CD14-positive monocyte (primary cell): ENCODE measurements around the gene DOCK8. TPM values are rescaled to one million over a fixed set of nuclear protein-coding genes. Genes with fewer than 3 reads are reported as not detected.
A peak's percentile ranks its signal among the peaks of the same experiment; 100 is the strongest.

ENCODE experiments used
- DNase-seq, 3 donors: peaks; one replicate each; pipeline ENCODE4 v3.0.0-alpha.2; 2011 to 2022
- H2AFZ ChIP-seq: 2 replicates; pipeline ENCODE4 v1.6.0; 2012; ENCODE audit warnings: mild to moderate bottlenecking, low read depth, low read length, inconsistent platforms; ENCODE audit not compliant: insufficient read depth, poor library complexity, severe bottlenecking
- H3K27ac ChIP-seq, 2 donors: 1 replicate in 1 of 2; 2 replicates in 1 of 2; pipeline ENCODE4 v1.5.1; 2012 to 2013; ENCODE audit warnings: low read length in 2 of 2, control low read depth in 1 of 2, inconsistent platforms in 1 of 2, low read depth in 1 of 2, mild to moderate bottlenecking in 1 of 2
- H3K27me3 ChIP-seq, 2 donors: one replicate each; pipeline versions ENCODE4 v1.6.0 to v1.6.1; 2011 to 2013; ENCODE audit warnings: low read length in 2 of 2; ENCODE audit not compliant: control insufficient read depth in 2 of 2, insufficient read depth in 2 of 2
- H3K36me3 ChIP-seq, 2 donors: replicated peaks in 1 of 2; 1 replicate in 1 of 2; 2 replicates in 1 of 2; pipeline versions ENCODE4 v1.5.1 to v1.6.1; 2012 to 2013; ENCODE audit warnings: low read length in 2 of 2, control low read depth in 1 of 2, inconsistent platforms in 1 of 2, mild to moderate bottlenecking in 1 of 2; ENCODE audit not compliant: insufficient read depth in 2 of 2, control insufficient read depth in 1 of 2
- H3K4me1 ChIP-seq, 2 donors: 1 replicate in 1 of 2; 2 replicates in 1 of 2; pipeline versions ENCODE4 v1.5.1 to v1.6.1; 2012 to 2013; ENCODE audit warnings: low read length in 2 of 2, control low read depth in 1 of 2, inconsistent platforms in 1 of 2, mild to moderate bottlenecking in 1 of 2, moderate library complexity in 1 of 2; ENCODE audit not compliant: insufficient read depth in 2 of 2, control insufficient read depth in 1 of 2
- H3K4me2 ChIP-seq: replicated peaks from 2 replicates; pipeline ENCODE3; 2012; ENCODE audit warnings: low read length, moderate library complexity, mild to moderate bottlenecking; ENCODE audit not compliant: poor library complexity, severe bottlenecking; ENCODE audit errors: extremely low read depth
- H3K4me3 ChIP-seq, 3 experiments: fragments of 200-600 bp in 1 of 3; sonication (generic) in 1 of 3; replicated peaks in 1 of 3; 1 replicate in 2 of 3; 2 replicates in 1 of 3; pipeline ENCODE4 v1.5.1; 2011 to 2013; ENCODE audit warnings: low read length in 3 of 3, mild to moderate bottlenecking in 3 of 3, control low read depth in 2 of 3, low read depth in 2 of 3, inconsistent platforms in 1 of 3, moderate library complexity in 1 of 3
- H3K79me2 ChIP-seq: 2 replicates; pipeline ENCODE4 v1.6.0; 2012; ENCODE audit warnings: mild to moderate bottlenecking, control low read depth, inconsistent platforms, low read length, moderate library complexity; ENCODE audit not compliant: insufficient read depth
- H3K9ac ChIP-seq: 2 replicates; pipeline ENCODE4 v1.6.0; 2017; ENCODE audit warnings: low read length, mild to moderate bottlenecking; ENCODE audit not compliant: insufficient read depth, poor library complexity, severe bottlenecking
- H3K9me3 ChIP-seq, 2 donors: replicated peaks in 1 of 2; 1 replicate in 1 of 2; 2 replicates in 1 of 2; pipeline versions ENCODE4 v1.5.1 to v1.6.1; 2012 to 2013; ENCODE audit warnings: low read length in 2 of 2, control low read depth in 1 of 2; ENCODE audit not compliant: control insufficient read depth in 1 of 2, insufficient read depth in 1 of 2
- H4K20me1 ChIP-seq: 2 replicates; pipeline ENCODE4 v1.6.0; 2012; ENCODE audit warnings: mild to moderate bottlenecking, low read length, control low read depth, moderate library complexity; ENCODE audit not compliant: insufficient read depth
- H3K27ac Mint-ChIP-seq, 7 donors: one replicate each; pipeline ENCODE4 v1.8.0; 2020; ENCODE audit warnings: mild to moderate bottlenecking in 7 of 7, mixed read lengths in 7 of 7, moderate library complexity in 6 of 7, inconsistent platforms in 2 of 7
- H3K27me3 Mint-ChIP-seq, 3 donors: one replicate each; pipeline ENCODE4 v1.8.0; 2021 to 2022; ENCODE audit warnings: low read depth in 3 of 3, mild to moderate bottlenecking in 3 of 3, mixed read lengths in 3 of 3, moderate library complexity in 3 of 3, inconsistent platforms in 1 of 3
- H3K36me3 Mint-ChIP-seq, 2 donors: one replicate each; pipeline ENCODE4 v1.8.0; 2020; ENCODE audit warnings: mixed read lengths in 2 of 2, inconsistent platforms in 1 of 2, mild to moderate bottlenecking in 1 of 2
- H3K4me1 Mint-ChIP-seq: one replicate; pipeline ENCODE4 v1.8.0; 2020; ENCODE audit warnings: mild to moderate bottlenecking, mixed read lengths
- H3K4me3 Mint-ChIP-seq, 2 donors: one replicate each; pipeline ENCODE4 v1.8.0; 2020; ENCODE audit warnings: mild to moderate bottlenecking in 2 of 2, mixed read lengths in 2 of 2, moderate library complexity in 1 of 2
- H3K9me3 Mint-ChIP-seq, 7 donors: one replicate each; pipeline ENCODE4 v1.8.0; 2020 to 2022; ENCODE audit warnings: mixed read lengths in 7 of 7, mild to moderate bottlenecking in 6 of 7, moderate library complexity in 6 of 7, inconsistent platforms in 2 of 7
- WGBS: methylation state at CpG from one replicate; pipeline ENCODE4 v1.1.5; 2013; ENCODE audit warnings: missing lambda C conversion rate; ENCODE audit not compliant: insufficient coverage; 5-methylcytosine and 5-hydroxymethylcytosine counted together
- intact Hi-C, 2 donors: fragments of 100-400 bp; cut with micrococcal nuclease; formaldehyde crosslinking; loops; one replicate each; pipeline versions ENCODE4 v1.15.0 to v1.15.1; 2023
- polyA plus RNA-seq, 3 donors: library from polyadenylated mRNA; depleted of rRNA in 1 of 3; unstranded in 2 of 3; stranded (reverse) in 1 of 3; fragments of 300-500 nt in 2 of 3; fragments of >200 nt in 1 of 3; fragmentation: Illumina TruSeq in 2 of 3; gene quantifications; 1 replicate in 2 of 3; 2 replicates in 1 of 3; pipeline ENCODE4 v1.2.3, GENCODE V29; 2012 to 2021
- TF ChIP-seq, protein P1 (sequence below): fragments of 200-600 bp; IDR thresholded peaks from one replicate; pipeline ENCODE4 v1.8.0; 2022; ENCODE audit warnings: antibody characterized with exemption, mild to moderate bottlenecking

Gene DOCK8
- polyA plus RNA-seq, 3 donors = 46.8 to 100 (median 95.4) TPM

DNA sequence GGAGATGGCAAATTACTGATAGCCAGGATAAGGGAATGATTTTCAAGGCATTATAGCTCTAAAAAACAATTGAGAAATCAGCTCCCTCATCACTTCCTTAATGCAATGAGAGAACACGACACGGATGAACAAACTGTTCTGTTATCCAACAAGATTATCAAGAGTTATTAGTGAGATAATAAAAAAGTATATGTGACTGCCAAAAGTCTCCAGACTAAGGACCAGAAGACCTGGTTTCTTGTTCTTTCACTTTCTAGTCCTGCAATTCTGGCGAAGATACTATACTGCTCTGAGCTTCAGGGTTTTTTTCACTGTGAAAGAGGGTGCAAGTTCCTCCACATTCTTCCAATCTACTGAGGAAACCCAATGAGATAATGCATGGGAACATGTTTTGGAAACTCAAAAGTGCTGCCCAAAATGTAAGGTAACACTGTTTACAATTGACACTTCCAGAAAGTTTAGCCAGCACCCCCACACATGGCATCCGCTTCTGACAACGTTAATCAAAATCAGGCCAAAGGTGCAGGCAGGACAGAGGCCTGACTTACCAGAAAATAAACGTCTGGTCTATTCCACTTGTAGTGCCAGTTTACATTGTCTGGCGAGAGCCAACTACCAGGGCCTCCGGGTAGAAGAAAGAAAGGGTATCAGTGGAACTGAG lies 254.2 kb downstream of the DOCK8 start:
- Histone ChIP-seq H3K27me3 (no peaks in the 10 kb centered on the region), H3K27ac (peak overlapping the region in 1 of 2 donors; percentile 61), H3K36me3 (peaks cover 28 to 31% of the 10 kb centered on the region in 2 donors), H3K4me2 (peak overlapping the region; percentile 96), H3K4me3 (peak overlapping the region in 1 of 3 experiments; percentile 81), H3K79me2 (no peaks in the 10 kb centered on the region), H4K20me1 (peaks cover 25% of the 10 kb centered on the region), H3K9me3 (no peaks in the 10 kb centered on the region), H3K9ac (peak overlapping the region; percentile 58), H2AFZ (peak overlapping the region; percentile 79), H3K4me1 (peaks cover 27 to 30% of the 10 kb centered on the region in 2 donors)
- peaks cover 37% of the 10 kb centered on the region for H3K4me1 Mint-ChIP-seq
- TF ChIP-seq, protein P1, sequence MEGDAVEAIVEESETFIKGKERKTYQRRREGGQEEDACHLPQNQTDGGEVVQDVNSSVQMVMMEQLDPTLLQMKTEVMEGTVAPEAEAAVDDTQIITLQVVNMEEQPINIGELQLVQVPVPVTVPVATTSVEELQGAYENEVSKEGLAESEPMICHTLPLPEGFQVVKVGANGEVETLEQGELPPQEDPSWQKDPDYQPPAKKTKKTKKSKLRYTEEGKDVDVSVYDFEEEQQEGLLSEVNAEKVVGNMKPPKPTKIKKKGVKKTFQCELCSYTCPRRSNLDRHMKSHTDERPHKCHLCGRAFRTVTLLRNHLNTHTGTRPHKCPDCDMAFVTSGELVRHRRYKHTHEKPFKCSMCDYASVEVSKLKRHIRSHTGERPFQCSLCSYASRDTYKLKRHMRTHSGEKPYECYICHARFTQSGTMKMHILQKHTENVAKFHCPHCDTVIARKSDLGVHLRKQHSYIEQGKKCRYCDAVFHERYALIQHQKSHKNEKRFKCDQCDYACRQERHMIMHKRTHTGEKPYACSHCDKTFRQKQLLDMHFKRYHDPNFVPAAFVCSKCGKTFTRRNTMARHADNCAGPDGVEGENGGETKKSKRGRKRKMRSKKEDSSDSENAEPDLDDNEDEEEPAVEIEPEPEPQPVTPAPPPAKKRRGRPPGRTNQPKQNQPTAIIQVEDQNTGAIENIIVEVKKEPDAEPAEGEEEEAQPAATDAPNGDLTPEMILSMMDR = no peak
- peaks cover 25 to 32% of the 10 kb centered on the region in 2 donors for H3K36me3 Mint-ChIP-seq
- intact Hi-C loops = no loop called here
- peak overlapping the region; percentile 53 to 77 for H3K4me3 Mint-ChIP-seq
- H3K9me3 Mint-ChIP-seq = no peaks in the 10 kb centered on the region
- DNase-seq = peak in 1 of 3 donors; percentile 13
- H3K27me3 Mint-ChIP-seq = peaks cover 0 to 2% (median 1%) of the 10 kb centered on the region in 3 donors
- WGBS = 25% methylated on average over 2 of the region's 8 CpGs
- peak overlapping the region in 4 of 7 donors; percentile 10 to 50 (median 34) for H3K27ac Mint-ChIP-seq

DNA sequence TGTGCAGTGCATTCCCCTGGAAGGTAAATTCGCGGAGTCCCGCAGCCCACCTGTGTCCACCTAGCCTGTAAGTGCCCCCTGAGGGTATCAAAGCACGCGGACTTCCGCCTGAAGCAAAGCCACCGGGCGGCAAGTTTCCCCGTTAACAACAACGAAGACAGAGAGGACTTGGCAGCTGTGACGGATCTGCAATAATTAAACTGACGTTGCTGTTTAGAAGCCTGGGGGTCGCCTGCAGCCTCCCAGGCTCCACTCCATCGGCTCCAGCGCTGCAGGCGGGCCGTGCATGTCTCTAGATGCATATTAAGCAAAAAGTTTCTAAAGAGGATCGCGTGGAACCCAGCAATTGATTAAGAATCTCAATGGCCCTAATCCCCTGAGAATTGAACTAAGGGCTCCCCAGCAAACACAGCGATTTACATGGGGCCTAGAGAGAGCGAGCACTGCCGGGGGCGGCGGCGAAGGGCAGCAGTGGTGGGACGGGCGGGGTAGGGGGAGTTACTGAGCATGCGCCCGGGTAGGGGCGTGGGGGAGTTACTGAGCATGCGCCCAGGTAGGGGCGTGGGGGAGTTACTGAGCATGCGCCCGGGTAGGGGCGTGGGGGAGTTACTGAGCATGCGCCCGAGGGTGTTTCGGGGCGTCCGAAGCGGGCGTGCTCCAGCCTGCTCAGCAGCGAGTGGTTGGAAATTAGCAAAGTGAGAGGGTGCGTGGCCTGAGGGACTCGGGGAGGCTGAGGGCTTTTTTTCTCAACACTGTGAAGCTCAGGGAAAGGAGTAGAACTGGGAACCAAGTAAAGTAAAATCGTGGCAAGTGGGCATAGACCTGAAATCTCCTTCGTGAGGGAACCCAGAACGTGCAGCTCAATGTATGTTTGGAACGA lies 255.2 kb downstream of the DOCK8 start:
- Histone ChIP-seq H3K27me3 (no peaks in the 10 kb centered on the region), H3K9me3 (no peaks in the 10 kb centered on the region), H3K4me2 (peak overlapping the region; percentile 96), H4K20me1 (peaks cover 18% of the 10 kb centered on the region), H3K4me3 (peak overlapping the region; percentile 49 to 81 (median 77)), H3K79me2 (no peaks in the 10 kb centered on the region), H2AFZ (peak overlapping the region; percentile 79), H3K36me3 (peaks cover 18 to 21% of the 10 kb centered on the region in 2 donors), H3K9ac (peak overlapping the region; percentile 58), H3K4me1 (peaks cover 27 to 30% of the 10 kb centered on the region in 2 donors), H3K27ac (peak overlapping the region; percentile 27 to 61)
- Mint-ChIP-seq H3K36me3 (peaks cover 16 to 22% of the 10 kb centered on the region in 2 donors), H3K4me3 (peak overlapping the region; percentile 91 to 94), H3K27me3 (peaks cover 0 to 2% (median 1%) of the 10 kb centered on the region in 3 donors), H3K9me3 (no peaks in the 10 kb centered on the region), H3K4me1 (peaks cover 37% of the 10 kb centered on the region), H3K27ac (peak overlapping the region; percentile 63 to 92 (median 78))
- DNase-seq = peak; percentile 15 to 75 (median 67)
- 3% methylated on average over 46 of the region's 49 CpGs for WGBS
- intact Hi-C loops = loop anchor here in 1 of 2 donors (10.0 kb wide), 1 partner anchor 535 kb away; no protein-coding TSS in a partner anchor
- TF ChIP-seq, protein P1 = no peak
